A549 treated with dexamethasone at 1 μM for 4 hours (cell line): ENCODE measurements around the gene MPL. TPM values are rescaled to one million over a fixed set of nuclear protein-coding genes. Genes with fewer than 3 reads are reported as not detected.

Experiments used
- total RNA-seq: library from RNA; stranded (reverse); fragments of 200-300 nt; extraction: Qiagen RNA extraction; gene quantifications from 5 replicates; pipeline ENCODE4 v1.2.3, GENCODE V29; 2022

Gene MPL
- 0.15 to 0.25 TPM (median 0.16 TPM) in 3 of 5 replicates, not detected in the others for total RNA-seq

GRCh38 chr1:43337588-43337987 lies at the start of gene MPL:
Gene MPL (plus strand): TSS chr1:43337818. CDS start chr1:43337849, 31 bp downstream.

GRCh38 chr1:43300378-43301094 lies 37.1 kb upstream of the MPL start, which contains the start of gene TIE1:
Gene TIE1 (plus strand): TSS chr1:43300982. CDS start chr1:43301072, 90 bp downstream.

DNA sequence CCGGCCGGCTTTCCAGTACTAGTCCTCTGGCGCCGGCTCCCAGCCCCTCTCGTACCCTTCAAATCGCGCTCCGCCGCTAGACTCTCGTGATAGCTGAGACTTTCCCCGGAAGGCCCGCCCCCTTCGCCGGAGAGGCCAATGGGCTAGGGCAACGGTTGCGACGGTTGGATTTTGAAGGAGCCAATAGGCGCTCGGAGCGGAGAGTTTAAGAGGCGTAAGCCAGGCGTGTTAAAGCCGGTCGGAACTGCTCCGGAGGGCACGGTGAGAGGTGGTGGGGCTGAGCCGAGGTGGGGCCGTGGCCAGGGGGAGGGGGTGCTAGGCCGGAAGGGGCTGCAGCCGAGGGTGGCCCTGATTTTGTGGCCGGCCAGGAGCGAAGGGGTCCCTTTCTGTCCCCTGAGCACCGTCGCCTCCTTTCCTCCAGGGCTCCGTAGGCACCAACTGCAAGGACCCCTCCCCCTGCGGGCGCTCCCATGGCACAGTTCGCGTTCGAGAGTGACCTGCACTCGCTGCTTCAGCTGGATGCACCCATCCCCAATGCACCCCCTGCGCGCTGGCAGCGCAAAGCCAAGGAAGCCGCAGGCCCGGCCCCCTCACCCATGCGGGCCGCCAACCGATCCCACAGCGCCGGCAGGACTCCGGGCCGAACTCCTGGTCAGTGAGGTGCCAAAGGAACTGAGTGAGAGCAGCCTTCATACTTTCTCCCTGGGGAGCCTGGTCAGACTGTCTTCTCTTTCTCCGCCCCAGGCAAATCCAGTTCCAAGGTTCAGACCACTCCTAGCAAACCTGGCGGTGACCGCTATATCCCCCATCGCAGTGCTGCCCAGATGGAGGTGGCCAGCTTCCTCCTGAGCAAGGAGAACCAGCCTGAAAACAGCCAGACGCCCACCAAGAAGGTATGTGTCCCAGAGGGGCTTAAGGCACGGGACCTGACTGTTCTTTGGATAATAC lies 21.4 kb downstream of the MPL start, which contains the start of gene CDC20:
TSS of gene CDC20 (plus strand) at position 236 of the 948 bp plus-strand sequence. CDS start at position 471, 235 bp downstream.

GRCh38 chr1:43367904-43368645 lies 30.5 kb downstream of the MPL start, which contains the start of gene ELOVL1:
Gene ELOVL1 (minus strand): TSS chr1:43368011. CDS start chr1:43365609, 2,402 bp downstream.

DNA sequence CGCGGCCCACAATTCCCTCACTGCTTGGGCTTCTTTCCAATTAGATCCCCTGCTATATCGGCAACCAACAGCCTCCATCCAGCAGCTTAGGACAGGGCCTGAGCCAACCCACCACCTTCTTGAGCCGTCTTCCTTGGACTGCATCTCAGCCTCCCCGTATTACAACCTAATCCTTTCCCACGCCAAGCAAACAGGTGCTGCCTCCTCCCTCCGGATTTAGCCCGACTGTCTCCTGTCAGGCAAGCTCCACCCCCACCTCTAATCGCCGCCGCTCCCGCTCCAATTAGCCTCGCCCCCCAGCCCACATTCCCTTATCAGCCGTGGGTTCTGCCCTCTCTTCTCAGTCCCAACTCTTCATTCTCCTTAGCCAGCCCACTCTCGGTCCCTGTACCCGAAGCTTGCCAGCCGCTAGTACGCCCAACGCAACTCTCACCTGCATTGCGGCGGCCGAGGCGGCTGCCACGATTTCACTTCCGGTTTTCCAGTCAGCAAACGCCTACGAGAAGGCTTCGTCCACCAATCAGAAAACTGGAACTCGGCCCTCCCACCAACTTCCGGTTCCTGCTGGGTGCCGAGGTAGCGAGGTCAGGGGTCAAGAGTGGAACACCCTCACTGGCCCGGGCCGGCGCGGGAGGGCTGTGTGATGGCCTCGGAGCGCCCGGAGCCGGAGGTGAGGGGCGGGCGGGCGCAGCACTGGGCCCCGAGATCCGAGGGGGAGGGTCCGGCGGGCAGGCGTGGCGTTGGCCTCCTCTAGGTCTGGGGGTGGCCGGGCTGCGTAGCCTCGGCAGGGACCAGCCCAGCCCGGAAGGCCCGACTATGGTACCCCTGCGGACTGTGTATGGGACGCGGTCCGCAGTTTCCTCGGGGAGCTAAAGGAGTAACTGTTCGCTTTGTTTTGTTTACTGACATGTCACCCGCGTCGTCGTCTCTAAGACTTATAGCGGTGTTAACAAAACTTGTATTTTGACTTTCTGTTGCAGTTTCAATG lies 52.0 kb downstream of the MPL start, which contains the start of the genes MED8 and SZT2:
TSS of gene MED8 (minus strand) at position 475 of the 988 bp plus-strand sequence. CDS start at position 439, 36 bp downstream.
TSS of gene SZT2 (plus strand) at position 574 of the 988 bp plus-strand sequence. CDS start at position 644, 70 bp downstream.

Other genes starting within 250 kb of the MPL start
- 171 to 197 TPM (median 182 TPM) in 5 replicates for gene EBNA1BP2, start 165.5 kb upstream of the MPL start, total RNA-seq
- 0.25 to 0.46 TPM (median 0.35 TPM) in 5 replicates for gene CFAP57, start 165.5 kb upstream of the MPL start, total RNA-seq
- gene TMEM125, start 67.8 kb upstream of the MPL start, total RNA-seq = 0.14 TPM in 1 of 5 replicates, not detected in the others
- gene C1orf210, start 52.2 kb upstream of the MPL start, total RNA-seq = not detected in 5 replicates
- gene TIE1, start 36.8 kb upstream of the MPL start, total RNA-seq = 0.02 to 0.25 TPM (median 0.13 TPM) in 4 of 5 replicates, not detected in the other
- gene CDC20, start 21.2 kb downstream of the MPL start, total RNA-seq = 174 to 209 TPM (median 197 TPM) in 5 replicates
- 133 to 155 TPM (median 136 TPM) in 5 replicates for gene ELOVL1, start 30.2 kb downstream of the MPL start, total RNA-seq
- gene MED8, start 52.0 kb downstream of the MPL start, total RNA-seq = 31.6 to 34.1 TPM (median 32.3 TPM) in 5 replicates
- gene SZT2, start 52.1 kb downstream of the MPL start, total RNA-seq = 3.6 to 8.7 TPM (median 7.0 TPM) in 5 replicates
- 12.7 to 14.9 TPM (median 14.3 TPM) in 5 replicates for gene HYI, start 116.1 kb downstream of the MPL start, total RNA-seq
- gene PTPRF, start 193.1 kb downstream of the MPL start, total RNA-seq = 70.7 to 107 TPM (median 104 TPM) in 5 replicates